Ishikawa (cell line): ENCODE data around the gene CYBC1.

Source experiments
- CEBPB ChIP-seq: IDR thresholded peaks from 2 replicates; pipeline ENCODE4 v1.6.1; 2012
- CREB1 ChIP-seq: IDR thresholded peaks from 2 replicates; pipeline ENCODE4 v1.6.1; 2012; ENCODE audit warnings: low read depth
- EGR1 ChIP-seq: IDR thresholded peaks from 2 replicates; pipeline ENCODE4 v1.6.1; 2012
- EP300 ChIP-seq: IDR thresholded peaks from 2 replicates; pipeline ENCODE4 v1.6.1; 2012; ENCODE audit warnings: borderline replicate concordance
- FOXM1 ChIP-seq: IDR thresholded peaks from 2 replicates; pipeline ENCODE4 v1.6.1; 2012; ENCODE audit warnings: low read depth, borderline replicate concordance
- MAX ChIP-seq: IDR thresholded peaks from 2 replicates; pipeline ENCODE4 v1.6.1; 2012
- NFIC ChIP-seq: IDR thresholded peaks from 2 replicates; pipeline ENCODE4 v1.6.1; 2012
- RAD21 ChIP-seq: IDR thresholded peaks from 2 replicates; pipeline ENCODE4 v1.6.1; 2012; ENCODE audit warnings: low read depth
- REST ChIP-seq: IDR thresholded peaks from 2 replicates; pipeline ENCODE4 v1.6.1; 2012; ENCODE audit warnings: low read depth, mild to moderate bottlenecking
- TAF1 ChIP-seq: IDR thresholded peaks from 2 replicates; pipeline ENCODE4 v1.6.1; 2012; ENCODE audit warnings: low read depth, mild to moderate bottlenecking
- TCF12 ChIP-seq: IDR thresholded peaks from 2 replicates; pipeline ENCODE4 v1.6.1; 2012; ENCODE audit warnings: low read depth
- TEAD4 ChIP-seq: IDR thresholded peaks from 2 replicates; pipeline ENCODE4 v1.6.1; 2012
- USF1 ChIP-seq: IDR thresholded peaks from 2 replicates; pipeline ENCODE4 v1.6.1; 2012
- YY1 ChIP-seq: IDR thresholded peaks from 2 replicates; pipeline ENCODE4 v1.6.1; 2012; ENCODE audit warnings: low read depth
- ZBTB7A ChIP-seq: IDR thresholded peaks from 2 replicates; pipeline ENCODE4 v1.6.1; 2012; ENCODE audit warnings: low read depth

Gene CYBC1

GRCh38 chr17:82487910-82488309 is 37.4 kb upstream of the CYBC1 start:
- TF ChIP-seq TCF12 (no peak), USF1 (no peak), FOXM1 (no peak), NFIC (no peak), TAF1 (no peak), CEBPB (no peak), ZBTB7A (no peak), REST (no peak), RAD21 (no peak), EGR1 (no peak), TEAD4 (no peak), MAX (no peak), CREB1 (no peak), YY1 (no peak), EP300 (no peak)

- no peak for TF ChIP-seq EGR1
- TF ChIP-seq REST = no peak
- TF ChIP-seq TCF12 = no peak
- TF ChIP-seq TEAD4 = no peak
- no peak for TF ChIP-seq EP300
- no peak for TF ChIP-seq ZBTB7A
- no peak for TF ChIP-seq USF1
- TF ChIP-seq YY1 = no peak
- TF ChIP-seq RAD21 = no peak
- no peak for TF ChIP-seq CREB1
- TF ChIP-seq NFIC = no peak
- TF ChIP-seq CEBPB = no peak
- no peak for TF ChIP-seq TAF1
- TF ChIP-seq FOXM1 = no peak
Measured at GRCh38 chr17:82486231-82487094, 35.9 kb upstream of the CYBC1 start.

GRCh38 chr17:82483836-82484235 is 33.3 kb upstream of the CYBC1 start:
- no peak for TF ChIP-seq MAX
- TF ChIP-seq TEAD4 = no peak

GRCh38 chr17:82483204-82483660 is 32.7 kb upstream of the CYBC1 start:
- TF ChIP-seq YY1 (no peak), USF1 (no peak), REST (no peak), CREB1 (no peak), ZBTB7A (no peak), CEBPB (no peak), EGR1 (no peak), MAX (no peak), EP300 (no peak), RAD21 (no peak), FOXM1 (no peak), NFIC (no peak)
